IMR-90 (cell line): Measurements from ENCODE around the gene AGPAT1. TPM values are rescaled to one million over a fixed set of nuclear protein-coding genes. Genes with fewer than 3 reads are reported as not detected.

ENCODE experiments used
- ATAC-seq: fragments of 200-7000 bp; cut with Tn5 transposase; 2 replicates; pipeline ENCODE4 v1.9.1; 2020; ENCODE audit warnings: low read depth, mild to moderate bottlenecking, moderate library complexity
- BruUV-seq: library from RNA; stranded (reverse); fragments of 400-500 nt; replicated peaks from 2 replicates; lab custom pipeline; 2021; lab: Mats Ljungman, UMichigan
- CTCF ChIA-PET: fragments of 300-600 bp; formaldehyde crosslinking; extraction: SDS; loops from one replicate; lab custom pipeline; 2021; ENCODE audit warnings: antibody characterized with exemption; lab: Yijun Ruan, JAX
- POLR2A ChIA-PET: fragments of 300-600 bp; sonication (Branson Sonifier 250); formaldehyde crosslinking; loops from one replicate; lab custom pipeline; 2022; ENCODE audit warnings: antibody characterized with exemption; ENCODE audit not compliant: unreplicated experiment; lab: Charles Lee
- DNase-seq: peaks from one replicate; pipeline ENCODE4 v3.0.0; 2013
- H2AFZ ChIP-seq: replicated peaks from 2 replicates; pipeline ENCODE3; 2013; ENCODE audit warnings: low read length, mild to moderate bottlenecking; ENCODE audit not compliant: poor library complexity
- H2AK5ac ChIP-seq: 2 replicates; pipeline ENCODE4 v1.6.1; 2013; ENCODE audit warnings: low read depth, low read length, inconsistent platforms
- H2AK9ac ChIP-seq: replicated peaks from 2 replicates; pipeline ENCODE3; 2013; ENCODE audit warnings: mild to moderate bottlenecking, low read depth, low read length, moderate library complexity; ENCODE audit not compliant: poor library complexity
- H2BK120ac ChIP-seq: 2 replicates; pipeline ENCODE4 v1.6.1; 2013; ENCODE audit warnings: low read depth, low read length, inconsistent platforms
- H2BK15ac ChIP-seq: 3 replicates; pipeline ENCODE4 v1.6.1; 2013; ENCODE audit warnings: low read depth, low read length, inconsistent platforms
- H2BK20ac ChIP-seq: 2 replicates; pipeline ENCODE4 v1.6.1; 2013; ENCODE audit warnings: low read depth, mild to moderate bottlenecking, inconsistent platforms, low read length, moderate library complexity
- H2BK5ac ChIP-seq: 2 replicates; pipeline ENCODE4 v1.6.1; 2013; ENCODE audit warnings: mild to moderate bottlenecking, low read depth, low read length, inconsistent platforms; ENCODE audit not compliant: poor library complexity, severe bottlenecking
- H3K14ac ChIP-seq: replicated peaks from 2 replicates; pipeline ENCODE4 v1.6.1; 2013; ENCODE audit warnings: low read depth, low read length, inconsistent platforms
- H3K18ac ChIP-seq: 2 replicates; pipeline ENCODE4 v1.6.1; 2013; ENCODE audit warnings: low read depth, low read length, control low read depth
- H3K23ac ChIP-seq: 2 replicates; pipeline ENCODE4 v1.6.1; 2013; ENCODE audit warnings: low read depth, low read length, inconsistent platforms
- H3K27ac ChIP-seq: 2 replicates; pipeline ENCODE4 v1.5.1; 2013; ENCODE audit warnings: mild to moderate bottlenecking, control low read depth, low read length; ENCODE audit not compliant: insufficient read depth
- H3K27me3 ChIP-seq: 2 replicates; pipeline ENCODE4 v1.6.1; 2013; ENCODE audit warnings: low read length; ENCODE audit not compliant: control insufficient read depth, insufficient read depth
- H3K36me3 ChIP-seq: 2 replicates; pipeline ENCODE4 v1.6.1; 2013; ENCODE audit warnings: low read length, mixed read lengths; ENCODE audit not compliant: control insufficient read depth, insufficient read depth
- H3K4ac ChIP-seq: 2 replicates; pipeline ENCODE4 v1.6.1; 2013; ENCODE audit warnings: low read depth, low read length, inconsistent platforms
- H3K4me1 ChIP-seq: 2 replicates; pipeline ENCODE4 v1.6.1; 2013; ENCODE audit warnings: low read length, mixed read lengths; ENCODE audit not compliant: control insufficient read depth, insufficient read depth
- H3K4me2 ChIP-seq: 2 replicates; pipeline ENCODE4 v1.6.1; 2013; ENCODE audit warnings: low read depth, mild to moderate bottlenecking, control low read depth, low read length, moderate library complexity
- H3K4me3 ChIP-seq: 2 replicates; pipeline ENCODE4 v1.5.1; 2013; ENCODE audit warnings: low read depth, mild to moderate bottlenecking, control low read depth, low read length, moderate library complexity; ENCODE audit not compliant: insufficient read depth
- H3K56ac ChIP-seq: 2 replicates; pipeline ENCODE4 v1.6.1; 2013; ENCODE audit warnings: low read length, inconsistent platforms; ENCODE audit not compliant: insufficient read depth; ENCODE audit errors: extremely low read depth
- H3K79me1 ChIP-seq, 2 experiments: 2 replicates each; pipeline ENCODE4 v1.6.1; 2013; ENCODE audit warnings: low read length in 2 of 2, inconsistent platforms in 1 of 2, low read depth in 1 of 2
- H3K9ac ChIP-seq: 2 replicates; pipeline ENCODE4 v1.6.1; 2013; ENCODE audit warnings: low read depth, low read length, control low read depth
- H3K9me1 ChIP-seq: 2 replicates; pipeline ENCODE4 v1.6.1; 2013; ENCODE audit warnings: low read length, inconsistent platforms; ENCODE audit not compliant: insufficient read depth
- H3K9me3 ChIP-seq: 2 replicates; pipeline ENCODE4 v1.6.1; 2013; ENCODE audit warnings: low read length; ENCODE audit not compliant: control insufficient read depth, insufficient read depth
- H4K20me1 ChIP-seq: 2 replicates; pipeline ENCODE4 v1.6.1; 2013; ENCODE audit warnings: low read length, inconsistent platforms; ENCODE audit not compliant: insufficient read depth
- H4K5ac ChIP-seq: 2 replicates; pipeline ENCODE4 v1.6.1; 2013; ENCODE audit warnings: mild to moderate bottlenecking, low read depth, low read length, control low read depth
- H4K8ac ChIP-seq, 2 experiments: 2 replicates each; pipeline ENCODE4 v1.6.1; 2013; ENCODE audit warnings: low read depth in 2 of 2, low read length in 2 of 2, control low read depth in 1 of 2, inconsistent platforms in 1 of 2
- H4K91ac ChIP-seq: 2 replicates; pipeline ENCODE4 v1.6.1; 2013; ENCODE audit warnings: low read depth, low read length, inconsistent platforms; ENCODE audit not compliant: insufficient read depth
- BHLHE40 ChIP-seq: fragments of 150-350 bp; IDR thresholded peaks from 2 replicates; pipeline ENCODE4 v1.6.1; 2016; ENCODE audit warnings: mild to moderate bottlenecking, low read depth, low read length
- CEBPB ChIP-seq: IDR thresholded peaks from 2 replicates; pipeline ENCODE4 v1.6.1; 2012; ENCODE audit warnings: low read depth, low read length, improper control_type of control experiment
- CHD1 ChIP-seq: IDR thresholded peaks from 2 replicates; pipeline ENCODE4 v1.6.1; 2012; ENCODE audit warnings: low read depth, low read length, improper control_type of control experiment
- CTCF ChIP-seq: conservative IDR thresholded peaks from 2 replicates; pipeline ENCODE4 v1.5.1; 2012; ENCODE audit warnings: mild to moderate bottlenecking, low read depth, low read length, improper control_type of control experiment
- ELK1 ChIP-seq: fragments of 150-350 bp; IDR thresholded peaks from 2 replicates; pipeline ENCODE4 v1.6.1; 2016; ENCODE audit warnings: low read depth, mild to moderate bottlenecking, low read length, moderate library complexity, borderline replicate concordance
- MAFK ChIP-seq: IDR thresholded peaks from 2 replicates; pipeline ENCODE4 v1.6.1; 2012; ENCODE audit warnings: low read depth, low read length, improper control_type of control experiment
- MAZ ChIP-seq: IDR thresholded peaks from 2 replicates; pipeline ENCODE4 v1.6.1; 2012; ENCODE audit warnings: low read depth, mild to moderate bottlenecking, low read length, improper control_type of control experiment, moderate library complexity, borderline replicate concordance
- MXI1 ChIP-seq: IDR thresholded peaks from 2 replicates; pipeline ENCODE4 v1.6.1; 2012; ENCODE audit warnings: low read depth, mild to moderate bottlenecking, low read length, moderate library complexity, borderline replicate concordance
- NFE2L2 ChIP-seq: fragments of 150-350 bp; IDR thresholded peaks from 2 replicates; pipeline ENCODE4 v1.6.1; 2016; ENCODE audit warnings: low read depth, mild to moderate bottlenecking, low read length
- POLR2A ChIP-seq: IDR thresholded peaks from 2 replicates; pipeline ENCODE4 v1.6.1; 2012; ENCODE audit warnings: mild to moderate bottlenecking, low read depth, low read length
- RAD21 ChIP-seq: IDR thresholded peaks from 2 replicates; pipeline ENCODE4 v1.6.1; 2012; ENCODE audit warnings: low read length, improper control_type of control experiment
- RCOR1 ChIP-seq: IDR thresholded peaks from 2 replicates; pipeline ENCODE4 v1.6.1; 2012; ENCODE audit warnings: mild to moderate bottlenecking, low read length, improper control_type of control experiment; ENCODE audit not compliant: insufficient replicate concordance
- RFX5 ChIP-seq: IDR thresholded peaks from 2 replicates; pipeline ENCODE4 v1.8.0; 2012; ENCODE audit warnings: low read depth, mild to moderate bottlenecking, low read length, moderate library complexity
- SMC3 ChIP-seq: fragments of 150-350 bp; IDR thresholded peaks from 2 replicates; pipeline ENCODE4 v1.6.1; 2016; ENCODE audit warnings: low read depth, mild to moderate bottlenecking, antibody characterized with exemption, low read length, moderate library complexity
- USF2 ChIP-seq: fragments of 150-350 bp; IDR thresholded peaks from 2 replicates; pipeline ENCODE4 v1.6.1; 2017; ENCODE audit warnings: mild to moderate bottlenecking, antibody characterized with exemption, low read length, low read depth
- WGBS, 2 experiments: methylation state at CpG; one replicate each; pipeline versions ENCODE4 v1.1.5 to v1.1.7; 2013; ENCODE audit warnings: missing lambda C conversion rate in 2 of 2; ENCODE audit not compliant: insufficient read length in 1 of 2; ENCODE audit errors: extremely low coverage in 2 of 2; 5-methylcytosine and 5-hydroxymethylcytosine counted together
- dilution Hi-C: fragments of 300-500 bp; cut with HindIII; formaldehyde crosslinking; loops from one replicate; pipeline ENCODE4 v1.14.3; 2018; ENCODE audit warnings: low sequenced_read_pairs; ENCODE audit not compliant: unreplicated experiment
- in situ Hi-C: fragments of 300-500 bp; cut with MboI; formaldehyde crosslinking; loops from 3 replicates; pipeline ENCODE4 v1.14.3; 2019; ENCODE audit warnings: low sequenced_read_pairs, inconsistent platforms, mixed read lengths
- intact Hi-C: fragments of 100-400 bp; cut with micrococcal nuclease; formaldehyde crosslinking; loops from 2 replicates; pipeline ENCODE4 v1.10.0; 2022
- polyA plus RNA-seq, 3 experiments: library from polyadenylated mRNA; depleted of rRNA; stranded (reverse); fragments of >200 nt; gene quantifications; 2 replicates each; pipeline ENCODE4 v1.2.3, GENCODE V29; 2012; ENCODE audit warnings: low replicate concordance in 1 of 3
- total RNA-seq: library from RNA; depleted of rRNA; stranded (reverse); fragments of >200 nt; gene quantifications from 2 replicates; pipeline ENCODE4 v1.2.3, GENCODE V29; 2012

The AGPAT1 gene
- total and polyA plus RNA-seq, 2 of the 4 experiments (the other 2 are of a cell fraction) = 27.2 to 116 TPM

- no peak overlapping the region for H3K4me2 ChIP-seq
- no peak overlapping the region for H4K5ac ChIP-seq
- H3K79me1 ChIP-seq = peaks cover 6 to 8% of the 10 kb centered on the region in 2 experiments
- ATAC-seq (no peak), DNase-seq (no peak)
- no peak overlapping the region for H2AK5ac ChIP-seq
- H2BK20ac ChIP-seq = no peak overlapping the region
- no peak overlapping the region for H3K18ac ChIP-seq
- H2BK15ac ChIP-seq = no peak overlapping the region
- H2BK120ac ChIP-seq = no peak overlapping the region
- in situ Hi-C loops (no loop called here), intact Hi-C loops (no loop called here), dilution Hi-C loops (no loop called here)
- H3K23ac ChIP-seq = no peak overlapping the region
- peaks cover 10% of the 10 kb centered on the region; the same call in 1 of the 2 replicates for H3K27me3 ChIP-seq
- no peak overlapping the region for H3K56ac ChIP-seq
- ChIA-PET CTCF (no interaction called here), POLR2A (no interaction called here)
- H3K4ac ChIP-seq = no peak overlapping the region
- H2BK5ac ChIP-seq = no peak overlapping the region
- H3K14ac ChIP-seq = no peak overlapping the region
- WGBS, 2 experiments = 70% methylated on average over 2 of the region's 13 CpGs; no CpG with 5 or more reads in 1 of the 2 experiments
- no peaks in the 10 kb centered on the region for H3K9me3 ChIP-seq
- H3K27ac ChIP-seq = no peak overlapping the region
- H3K4me1 ChIP-seq = peaks cover 3% of the 10 kb centered on the region; the same call in 1 of the 2 replicates
- no TSS peak for BruUV-seq
- H4K8ac ChIP-seq = no peak overlapping the region
- no peak overlapping the region for H4K91ac ChIP-seq
- H3K36me3 ChIP-seq = no peaks in the 10 kb centered on the region
- H2AK9ac ChIP-seq = no peak overlapping the region
- no peak overlapping the region for H2AFZ ChIP-seq
- peaks cover 7% of the 10 kb centered on the region for H3K9me1 ChIP-seq
- no peak overlapping the region for H3K4me3 ChIP-seq
- no peaks in the 10 kb centered on the region for H4K20me1 ChIP-seq
- no peak overlapping the region for H3K9ac ChIP-seq
- TF ChIP-seq RFX5 (no peak), CEBPB (no peak), USF2 (no peak), CHD1 (no peak), BHLHE40 (no peak), MXI1 (no peak), POLR2A (no peak), ELK1 (no peak), RAD21 (no peak), SMC3 (no peak), MAFK (no peak), NFE2L2 (no peak), MAZ (no peak), RCOR1 (no peak), CTCF (no peak)
These were observed 25.0 kb upstream of the AGPAT1 start for GRCh38 chr6:32200711-32201475.
